Measurements from ENCODE around the gene NPW.
"Not testable (repeated sequence)": the region's sequence is repeated elsewhere in the genome, so short reads cannot be mapped to it uniquely, and the experiment has no call there.

Gene NPW

GRCh38 chr16:2002406-2003230 is 17.0 kb upstream of the NPW start:
- DNase-seq (ENCODE audit: low spot score), result no peak

DNA sequence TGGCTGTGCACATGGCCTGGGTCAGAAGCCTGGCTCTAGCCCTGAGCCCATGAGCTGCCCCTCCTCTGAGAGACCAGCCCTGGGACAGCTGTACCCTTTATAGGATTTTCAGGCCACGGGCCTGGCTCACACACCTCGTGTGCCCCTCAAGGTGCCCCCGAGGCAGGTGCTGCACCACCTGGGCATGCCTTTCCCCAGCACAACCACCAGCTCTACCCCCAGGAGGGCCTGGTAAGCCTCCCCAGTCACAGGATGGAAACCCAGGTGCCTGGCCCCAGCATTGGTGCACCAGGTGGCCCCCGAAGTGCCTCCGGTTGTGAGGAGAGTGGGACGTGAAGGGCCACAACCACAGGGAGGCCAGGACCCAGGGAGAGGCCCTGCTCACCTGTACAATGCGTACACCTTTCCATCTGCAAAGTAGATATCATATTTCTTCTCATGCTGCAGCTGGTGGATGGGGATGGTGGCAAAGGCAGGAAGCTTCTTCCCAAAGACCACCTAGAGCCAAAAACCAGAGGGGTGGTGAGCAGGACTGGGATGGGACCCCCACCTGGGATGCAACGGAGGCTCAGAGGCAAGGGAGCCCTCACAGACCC is 16.3 kb upstream of the NPW start:
- no peak for DNase-seq (ENCODE audit: low spot score)

DNA sequence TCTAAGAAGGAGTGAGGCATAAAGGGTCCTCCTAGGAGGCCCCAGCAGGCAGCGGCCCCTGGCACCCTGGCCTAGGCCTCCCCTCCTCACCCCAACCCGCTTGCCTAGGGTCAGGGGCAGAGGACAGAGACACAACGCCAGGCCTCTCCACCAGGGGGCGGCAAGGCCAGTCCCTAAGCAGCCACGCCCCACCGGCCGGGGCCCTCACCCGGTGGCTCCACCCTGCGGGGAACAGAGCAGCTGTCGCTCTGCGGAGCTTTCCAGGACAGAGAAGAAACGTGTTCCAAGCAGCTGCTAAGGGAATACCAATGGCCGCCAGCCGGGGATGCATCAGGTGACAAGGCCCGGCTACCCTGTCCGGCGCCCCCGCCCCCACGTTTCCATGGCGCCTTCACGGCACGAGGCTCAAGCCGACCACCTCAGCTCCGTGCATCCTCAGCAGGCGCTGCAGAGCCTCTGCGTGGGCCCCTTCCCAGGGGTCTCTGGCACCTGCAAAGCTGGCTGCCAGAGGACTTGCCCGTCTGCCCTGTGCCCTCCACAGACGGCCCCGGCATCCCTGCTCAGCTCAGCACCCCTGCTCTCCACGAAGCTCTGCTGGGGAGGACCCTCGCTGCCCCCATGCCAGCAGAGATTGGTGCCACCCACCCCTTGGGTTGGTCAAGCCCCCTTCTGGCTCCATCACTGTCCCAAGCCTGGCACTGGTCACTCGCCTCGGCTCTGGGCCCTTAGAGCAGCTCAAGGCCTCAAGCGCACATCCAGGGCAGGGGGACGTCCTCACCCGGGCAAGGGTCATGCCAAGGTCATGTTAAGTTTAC is 15.6 kb upstream of the NPW start:
- peak; percentile 84 for DNase-seq (ENCODE audit: low spot score)

DNA sequence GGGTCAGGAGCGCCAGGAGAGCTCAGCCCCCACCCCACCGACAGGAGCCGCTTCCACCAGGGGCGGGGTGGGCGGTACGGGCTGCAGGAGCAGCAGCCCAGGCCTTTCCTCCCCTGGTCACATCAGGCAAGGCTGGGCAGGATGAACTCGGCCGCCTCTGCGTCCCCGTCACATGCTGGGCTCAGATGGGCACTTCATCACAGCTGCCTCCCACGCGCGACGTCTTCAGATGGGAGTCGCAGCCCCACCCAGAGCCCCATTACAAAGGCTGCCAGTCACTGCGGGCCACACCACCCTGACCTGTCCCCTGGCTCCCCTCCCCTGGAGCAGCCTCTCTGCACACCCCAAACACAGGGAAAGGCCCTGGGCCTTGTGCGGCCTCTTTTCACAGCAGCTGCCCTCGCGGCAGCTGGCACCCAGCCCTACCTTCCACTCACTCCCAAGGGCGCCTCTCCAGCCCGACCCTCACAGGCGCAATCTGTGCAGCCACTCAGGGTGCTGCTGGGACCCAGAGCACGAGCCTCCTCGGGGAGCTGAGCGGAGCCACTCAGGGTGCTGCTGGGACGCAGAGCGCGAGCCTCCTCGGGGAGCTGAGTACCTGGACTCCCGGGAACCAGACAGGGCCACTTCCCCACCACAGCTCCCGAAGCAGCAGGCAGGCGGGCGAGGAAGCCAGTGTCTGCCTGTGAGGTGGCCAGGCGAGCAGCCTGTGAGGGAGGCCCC is 14.6 kb upstream of the NPW start:
- DNase-seq (ENCODE audit: low spot score), result no peak

DNA sequence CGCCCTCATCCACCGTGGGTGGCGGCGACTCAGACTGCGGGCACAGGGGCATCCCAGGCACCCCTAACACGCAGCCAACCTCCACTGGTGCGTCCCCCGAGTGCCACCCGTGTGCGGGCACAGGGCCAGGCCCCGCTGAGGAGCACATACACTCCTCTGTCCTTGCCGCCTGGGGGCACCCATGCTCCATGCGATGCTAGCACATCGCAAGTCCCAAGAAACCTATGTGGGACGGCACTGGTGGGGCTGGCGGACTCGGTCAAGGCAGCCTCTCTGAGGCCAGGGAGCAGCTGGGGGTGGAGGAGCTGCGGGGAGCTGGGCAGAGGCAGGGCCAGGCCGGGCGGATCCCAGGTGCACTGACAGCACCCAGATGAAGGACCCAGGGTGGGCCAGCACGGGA is 13.9 kb upstream of the NPW start:
- DNase-seq (ENCODE audit: low spot score), result no peak

DNA sequence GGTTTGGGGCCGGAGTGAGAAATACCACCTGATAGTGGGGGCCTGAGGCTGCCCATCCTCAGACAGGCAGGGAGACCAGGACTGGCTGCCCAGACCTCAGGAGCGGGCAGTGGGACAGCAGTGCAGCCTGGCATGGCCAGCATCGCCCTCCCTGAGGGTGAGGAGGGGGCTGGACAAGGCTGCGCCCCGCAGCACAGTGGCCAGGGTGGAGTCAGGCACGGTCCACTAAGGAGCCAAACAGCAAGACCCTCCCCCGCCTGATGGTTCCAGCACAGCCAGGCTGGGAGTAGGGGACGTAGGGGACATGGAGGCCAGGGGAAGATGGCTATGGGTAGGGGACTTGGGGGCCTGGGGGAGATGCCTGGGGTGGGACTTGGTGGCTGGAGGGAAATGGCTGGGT is 13.3 kb upstream of the NPW start:
- DNase-seq (ENCODE audit: low spot score), result no peak

- no peak for DNase-seq (ENCODE audit: low spot score)
Measured at GRCh38 chr16:2007081-2007836, 12.3 kb upstream of the NPW start.

GRCh38 chr16:2008009-2008526 is 11.5 kb upstream of the NPW start:
- DNase-seq (ENCODE audit: low spot score), result no peak

DNA sequence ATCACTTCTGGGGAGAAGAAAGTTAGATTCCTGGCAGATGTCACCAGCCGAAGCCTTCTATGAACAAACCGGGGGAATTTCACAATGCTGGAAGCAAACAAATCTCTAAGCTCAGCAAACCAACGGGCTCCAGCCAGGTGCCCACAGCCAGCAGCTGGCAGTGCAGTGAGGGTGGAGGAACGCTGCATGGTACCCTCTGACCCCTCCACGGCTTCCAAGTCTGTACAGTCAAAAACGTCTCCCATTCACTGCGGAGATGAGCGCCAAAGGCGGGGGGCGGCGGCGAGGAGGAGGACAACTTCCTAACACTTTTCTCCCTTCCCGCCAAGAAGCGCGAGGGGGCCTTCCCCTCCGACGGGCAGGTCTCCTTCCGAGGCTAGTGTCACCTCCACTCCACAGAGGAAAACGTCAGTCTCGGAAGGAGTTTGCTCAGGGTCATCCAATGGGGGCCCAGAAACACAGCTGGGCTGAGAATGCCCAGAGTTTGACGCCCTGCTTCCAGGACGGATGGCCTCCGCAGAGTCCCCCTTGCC is 10.9 kb upstream of the NPW start:
- DNase-seq (ENCODE audit: low spot score), result no peak

GRCh38 chr16:2009164-2009711 is 10.3 kb upstream of the NPW start:
- DNase-seq (ENCODE audit: low spot score), result no peak

- peak; percentile 83 for DNase-seq (ENCODE audit: low spot score)
Measured at GRCh38 chr16:2009791-2010510, 9.6 kb upstream of the NPW start, which contains the start of gene ZNF598. TSS of gene ZNF598 (minus strand) at chr16:2009821.

DNA sequence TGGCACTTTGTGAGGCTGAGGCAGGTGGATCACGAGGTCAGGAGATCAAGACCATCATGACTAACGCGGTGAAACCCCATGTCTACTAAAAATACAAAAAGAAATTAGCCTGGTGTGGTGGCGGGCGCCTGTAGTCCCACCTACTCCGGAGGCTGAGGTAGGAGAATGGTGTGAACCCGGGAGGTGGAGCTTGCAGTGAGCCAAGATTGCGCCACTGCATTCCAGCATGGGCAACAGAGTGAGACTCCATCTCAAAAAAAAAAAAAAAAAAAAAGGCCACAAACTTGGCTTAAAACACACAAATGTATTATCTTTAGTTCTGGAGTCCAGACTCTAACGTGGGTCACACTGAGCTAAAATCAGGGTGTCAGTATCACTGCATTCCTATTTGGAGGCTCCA is 7.9 kb upstream of the NPW start:
- not testable (repeated sequence) for DNase-seq (ENCODE audit: low spot score)

DNA sequence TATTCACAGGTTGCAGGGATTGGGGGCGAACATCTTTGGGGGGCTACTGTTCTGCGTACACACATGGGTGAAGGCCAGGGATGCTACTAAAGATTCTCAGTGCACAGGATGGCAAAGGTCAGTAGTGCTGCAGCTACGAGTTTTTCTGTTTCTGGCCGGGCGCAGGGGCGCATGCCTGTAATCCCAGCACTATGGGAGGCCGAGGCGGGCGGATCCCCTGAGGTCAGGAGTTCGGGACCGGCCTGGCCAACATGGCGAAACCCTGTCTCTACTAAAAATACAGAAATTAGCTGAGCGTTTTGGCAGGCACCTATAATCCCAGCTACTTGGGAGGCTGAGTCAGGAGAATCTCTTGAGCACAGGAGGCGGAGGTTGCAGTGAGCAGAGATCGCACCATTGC is 6.1 kb upstream of the NPW start:
- DNase-seq (ENCODE audit: low spot score), result no peak

- no peak for DNase-seq (ENCODE audit: low spot score)
Measured at GRCh38 chr16:2015117-2015946, 4.3 kb upstream of the NPW start.

GRCh38 chr16:2015947-2016208 is 3.7 kb upstream of the NPW start:
- no peak for DNase-seq (ENCODE audit: low spot score)

DNA sequence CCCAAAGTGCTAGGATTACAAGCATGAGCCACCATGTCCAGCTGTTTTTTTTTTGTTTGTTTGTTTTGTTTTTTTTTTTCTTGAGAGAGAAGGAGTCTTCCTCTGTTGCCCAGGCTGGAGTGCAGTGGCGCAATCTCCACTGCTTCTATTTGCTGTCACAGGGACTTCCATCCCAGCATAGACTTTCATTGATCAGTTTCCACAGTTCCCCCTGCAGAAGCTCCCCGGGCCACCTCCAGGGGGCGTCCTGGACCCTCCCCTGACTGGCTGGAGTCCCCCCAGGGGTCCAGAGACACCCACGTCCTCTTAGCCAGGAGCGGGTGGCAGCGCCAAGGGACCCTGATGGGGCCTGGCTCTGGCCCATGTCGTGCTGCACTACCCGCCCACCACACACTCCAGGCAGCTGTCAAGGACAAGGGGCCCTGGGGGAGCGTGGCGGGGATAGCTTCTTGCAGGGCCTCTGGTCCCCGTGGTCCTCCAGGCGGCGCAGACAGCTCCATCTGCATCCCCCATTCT is 3.1 kb upstream of the NPW start:
- DNase-seq (ENCODE audit: low spot score), result no peak

DNA sequence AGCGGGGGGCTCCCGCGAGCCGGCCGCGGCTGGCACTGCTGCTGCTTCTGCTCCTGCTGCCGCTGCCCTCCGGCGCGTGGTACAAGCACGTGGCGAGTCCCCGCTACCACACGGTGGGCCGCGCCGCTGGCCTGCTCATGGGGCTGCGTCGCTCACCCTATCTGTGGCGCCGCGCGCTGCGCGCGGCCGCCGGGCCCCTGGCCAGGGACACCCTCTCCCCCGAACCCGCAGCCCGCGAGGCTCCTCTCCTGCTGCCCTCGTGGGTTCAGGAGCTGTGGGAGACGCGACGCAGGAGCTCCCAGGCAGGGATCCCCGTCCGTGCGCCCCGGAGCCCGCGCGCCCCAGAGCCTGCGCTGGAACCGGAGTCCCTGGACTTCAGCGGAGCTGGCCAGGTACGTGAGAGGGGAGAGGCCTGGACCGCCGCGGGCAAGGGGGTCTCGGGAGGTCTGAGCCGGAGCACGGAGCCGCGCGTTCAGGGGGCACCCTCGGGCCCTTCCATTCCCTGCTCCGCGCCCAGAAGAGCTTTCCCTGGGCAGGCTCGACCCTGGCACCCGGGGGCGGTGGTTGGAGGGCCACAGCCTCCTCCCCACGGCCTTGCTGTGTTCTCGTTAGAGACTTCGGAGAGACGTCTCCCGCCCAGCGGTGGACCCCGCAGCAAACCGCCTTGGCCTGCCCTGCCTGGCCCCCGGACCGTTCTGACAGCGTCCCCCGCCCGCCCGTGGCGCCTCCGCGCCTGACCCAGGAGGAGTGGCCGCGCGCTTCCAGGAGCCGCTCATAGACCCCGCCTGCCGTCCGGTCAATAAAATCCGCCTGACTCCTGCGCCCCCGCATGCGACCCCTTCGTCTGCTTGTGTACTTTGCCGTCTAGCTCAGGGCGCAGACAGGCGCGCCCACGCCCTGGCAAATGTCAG is 591 bp downstream of the NPW start:
- DNase-seq (ENCODE audit: low spot score), result no peak

GRCh38 chr16:2022723-2023091 is 3.1 kb downstream of the NPW start:
- no peak for DNase-seq (ENCODE audit: low spot score)

All from cerebellar cortex (tissue), 1 donor.